Body of pancreas (tissue), 4 donors: ENCODE results near the gene PCK2. TPM values are rescaled to one million over a fixed set of nuclear protein-coding genes. Genes with fewer than 3 reads are reported as not detected.
A peak's percentile ranks its signal among the peaks of the same experiment; 100 is the strongest.

ENCODE experiments used
- ATAC-seq: fragments of 150-250 bp; one replicate; pipeline ENCODE4 v1.9.1; 2016
- DNase-seq, 4 donors: peaks; one replicate each; pipeline ENCODE4 v3.0.0-alpha.2; 2019
- H3K27ac ChIP-seq, 4 donors: fragments of 200-600 bp; sonication (generic); 1 replicate in 3 of 4; 2 replicates in 1 of 4; pipeline versions ENCODE4 v1.5.1 to v1.6.1; 2016 to 2019; ENCODE audit warnings: mild to moderate bottlenecking in 1 of 4, mixed read lengths in 1 of 4, moderate library complexity in 1 of 4
- H3K27me3 ChIP-seq, 2 donors: fragments of 200-600 bp; sonication (generic); one replicate each; pipeline ENCODE4 v1.6.0; 2016; ENCODE audit warnings: mild to moderate bottlenecking in 1 of 2
- H3K36me3 ChIP-seq, 2 donors: fragments of 200-600 bp; sonication (generic); replicated peaks in 1 of 2; 2 replicates each; pipeline ENCODE4 v1.5.1; 2016; ENCODE audit warnings: low read depth in 2 of 2; ENCODE audit not compliant: insufficient read depth in 1 of 2
- H3K4me1 ChIP-seq: fragments of 200-600 bp; sonication (generic); one replicate; pipeline ENCODE4 v1.6.0; 2016
- H3K4me3 ChIP-seq, 2 donors: fragments of 200-600 bp; sonication (generic); 1 replicate in 1 of 2; 2 replicates in 1 of 2; pipeline ENCODE4 v1.5.1; 2016 to 2019
- H3K9me3 ChIP-seq, 3 donors: fragments of 200-600 bp; sonication (generic); 1 replicate in 2 of 3; 2 replicates in 1 of 3; pipeline ENCODE4 v1.5.1; 2016
- POLR2A ChIP-seq, 3 donors: fragments of 450-650 bp; IDR thresholded peaks; one replicate each; pipeline ENCODE4 v1.6.1; 2016; ENCODE audit warnings: antibody characterized with exemption in 3 of 3, mild to moderate bottlenecking in 2 of 3
- WGBS, 2 donors: methylation state at CpG; one replicate each; pipeline ENCODE4 v1.1.5; 2017; 5-methylcytosine and 5-hydroxymethylcytosine counted together
- intact Hi-C: fragments of 100-400 bp; cut with DNase I; formaldehyde crosslinking; loops from one replicate; pipeline ENCODE4 v1.15.1; 2023
- total RNA-seq, 2 donors: library from RNA; depleted of rRNA; stranded (reverse); fragments of >200 nt; gene quantifications; one replicate each; pipeline ENCODE4 v1.1.0, GENCODE V29; 2016
- TF ChIP-seq, protein P1 (sequence below), 7 experiments: fragments of 450-650 bp in 4 of 7; fragments of 200-600 bp in 3 of 7; sonication (generic) in 3 of 7; IDR thresholded peaks; one replicate each; pipeline ENCODE4 v1.5.1; 2016 to 2019; ENCODE audit warnings: antibody characterized with exemption in 7 of 7

PCK2 gene
- total RNA-seq, 2 donors from 2014 or later, result 20.4 to 29.8 TPM

DNA sequence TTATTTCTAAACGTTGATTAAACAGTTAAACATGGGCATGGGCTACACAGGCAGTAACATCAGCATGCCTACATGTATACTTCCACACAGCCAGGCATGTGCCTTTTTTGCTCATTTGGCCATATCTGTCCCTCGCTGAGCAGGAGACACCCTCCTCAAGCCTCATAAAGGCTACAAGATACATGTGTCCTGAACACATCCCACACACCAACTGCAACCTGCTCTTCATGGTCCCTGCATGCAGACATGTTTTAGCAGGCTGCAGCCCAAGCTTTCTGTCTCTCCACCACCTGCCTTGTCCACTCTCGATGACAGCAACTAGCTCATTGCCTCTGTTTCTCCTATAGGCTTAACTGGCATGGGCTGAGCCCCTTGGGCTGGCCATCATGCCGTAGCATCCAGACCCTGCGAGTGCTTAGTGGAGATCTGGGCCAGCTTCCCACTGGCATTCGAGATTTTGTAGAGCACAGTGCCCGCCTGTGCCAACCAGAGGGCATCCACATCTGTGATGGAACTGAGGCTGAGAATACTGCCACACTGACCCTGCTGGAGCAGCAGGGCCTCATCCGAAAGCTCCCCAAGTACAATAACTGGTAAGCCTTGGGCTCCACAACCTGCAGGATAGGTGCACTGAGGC, 2.6 kb downstream of the PCK2 start:
- peaks cover 70% of the 10 kb centered on the region for H3K4me1 ChIP-seq
- ATAC-seq (no peak), DNase-seq (no peak)
- no peaks in the 10 kb centered on the region for H3K36me3 ChIP-seq
- WGBS, 2 donors, result 91 to 93% methylated on average over 3 to 8 of the region's 8 CpGs
- peak overlapping the region in 1 of 4 donors; percentile 14 for H3K27ac ChIP-seq
- H3K27me3 ChIP-seq, result no peaks in the 10 kb centered on the region
- TF ChIP-seq, protein P1, sequence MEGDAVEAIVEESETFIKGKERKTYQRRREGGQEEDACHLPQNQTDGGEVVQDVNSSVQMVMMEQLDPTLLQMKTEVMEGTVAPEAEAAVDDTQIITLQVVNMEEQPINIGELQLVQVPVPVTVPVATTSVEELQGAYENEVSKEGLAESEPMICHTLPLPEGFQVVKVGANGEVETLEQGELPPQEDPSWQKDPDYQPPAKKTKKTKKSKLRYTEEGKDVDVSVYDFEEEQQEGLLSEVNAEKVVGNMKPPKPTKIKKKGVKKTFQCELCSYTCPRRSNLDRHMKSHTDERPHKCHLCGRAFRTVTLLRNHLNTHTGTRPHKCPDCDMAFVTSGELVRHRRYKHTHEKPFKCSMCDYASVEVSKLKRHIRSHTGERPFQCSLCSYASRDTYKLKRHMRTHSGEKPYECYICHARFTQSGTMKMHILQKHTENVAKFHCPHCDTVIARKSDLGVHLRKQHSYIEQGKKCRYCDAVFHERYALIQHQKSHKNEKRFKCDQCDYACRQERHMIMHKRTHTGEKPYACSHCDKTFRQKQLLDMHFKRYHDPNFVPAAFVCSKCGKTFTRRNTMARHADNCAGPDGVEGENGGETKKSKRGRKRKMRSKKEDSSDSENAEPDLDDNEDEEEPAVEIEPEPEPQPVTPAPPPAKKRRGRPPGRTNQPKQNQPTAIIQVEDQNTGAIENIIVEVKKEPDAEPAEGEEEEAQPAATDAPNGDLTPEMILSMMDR (IDR thresholded peaks at IDR 0.05), result no peak
- no peak for TF ChIP-seq POLR2A (IDR thresholded peaks at IDR 0.05)
- H3K4me3 ChIP-seq, result no peak overlapping the region
- no peaks in the 10 kb centered on the region for H3K9me3 ChIP-seq
- intact Hi-C loops, result no loop called here

DNA sequence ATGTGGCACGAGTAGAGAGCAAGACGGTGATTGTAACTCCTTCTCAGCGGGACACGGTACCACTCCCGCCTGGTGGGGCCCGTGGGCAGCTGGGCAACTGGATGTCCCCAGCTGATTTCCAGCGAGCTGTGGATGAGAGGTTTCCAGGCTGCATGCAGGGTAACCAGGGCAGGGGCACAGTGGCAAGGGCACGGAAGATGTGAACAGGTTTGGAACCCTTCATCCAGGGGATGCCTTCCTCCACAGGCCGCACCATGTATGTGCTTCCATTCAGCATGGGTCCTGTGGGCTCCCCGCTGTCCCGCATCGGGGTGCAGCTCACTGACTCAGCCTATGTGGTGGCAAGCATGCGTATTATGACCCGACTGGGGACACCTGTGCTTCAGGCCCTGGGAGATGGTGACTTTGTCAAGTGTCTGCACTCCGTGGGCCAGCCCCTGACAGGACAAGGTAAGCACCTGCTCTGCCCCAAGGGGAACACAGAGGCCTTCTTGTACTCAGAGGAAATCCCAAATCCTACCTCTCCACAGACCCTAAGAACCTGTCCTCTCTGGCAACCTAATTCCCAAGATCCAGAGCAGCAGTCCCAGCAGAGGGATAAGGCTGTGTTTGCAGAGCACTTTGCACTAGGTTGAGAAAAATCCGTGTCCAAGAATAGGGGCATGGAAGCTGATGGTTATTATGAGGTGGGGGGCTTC, 4.3 kb downstream of the PCK2 start:
- intact Hi-C loops, result no loop called here
- Histone ChIP-seq H3K27ac (peak overlapping the region; percentile 56 to 82 (median 71)), H3K4me1 (peaks cover 57% of the 10 kb centered on the region), H3K36me3 (peaks cover 0 to under 1% of the 10 kb centered on the region in 2 donors), H3K4me3 (no peak overlapping the region), H3K27me3 (no peaks in the 10 kb centered on the region), H3K9me3 (no peaks in the 10 kb centered on the region)
- TF ChIP-seq, protein P1 (IDR thresholded peaks at IDR 0.05), result no peak
- no peak for TF ChIP-seq POLR2A (IDR thresholded peaks at IDR 0.05)
- WGBS, 2 donors, result 87 to 88% methylated on average over 11 to 15 of the region's 16 CpGs
- DNase-seq (no peak), ATAC-seq (no peak)

DNA sequence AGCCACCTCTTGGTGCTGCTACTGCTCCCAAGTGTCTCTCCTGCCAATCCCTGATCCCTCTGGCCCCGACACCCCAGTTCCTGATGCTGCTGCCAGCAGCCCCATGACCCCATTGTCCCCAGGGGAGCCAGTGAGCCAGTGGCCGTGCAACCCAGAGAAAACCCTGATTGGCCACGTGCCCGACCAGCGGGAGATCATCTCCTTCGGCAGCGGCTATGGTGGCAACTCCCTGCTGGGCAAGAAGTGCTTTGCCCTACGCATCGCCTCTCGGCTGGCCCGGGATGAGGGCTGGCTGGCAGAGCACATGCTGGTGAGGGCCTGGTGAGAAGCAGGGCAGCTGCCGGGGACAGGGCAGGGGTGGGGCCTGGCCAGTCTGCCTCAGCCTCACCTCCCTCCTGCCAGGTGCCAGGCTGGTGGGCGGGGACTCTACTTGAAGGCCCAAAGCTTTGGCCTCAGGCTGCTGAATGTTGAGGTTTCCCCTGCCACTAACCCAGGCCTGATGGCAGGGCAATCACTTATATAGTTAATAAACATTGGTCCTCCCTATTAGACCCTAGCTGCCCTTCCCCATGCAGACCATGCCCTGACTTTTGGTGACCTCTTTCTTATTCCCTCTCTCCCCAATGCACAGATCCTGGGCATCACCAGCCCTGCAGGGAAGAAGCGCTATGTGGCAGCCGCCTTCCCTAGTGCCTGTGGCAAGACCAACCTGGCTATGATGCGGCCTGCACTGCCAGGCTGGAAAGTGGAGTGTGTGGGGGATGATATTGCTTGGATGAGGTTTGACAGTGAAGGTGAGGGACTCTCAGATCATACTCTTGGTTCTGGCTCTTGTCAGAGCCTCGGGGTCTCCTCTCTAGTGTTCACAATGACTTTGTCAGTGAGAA, 5.1 kb downstream of the PCK2 start:
- peak; percentile 89 for ATAC-seq
- DNase-seq, result peak; percentile 95 to 97 (median 96)
- intact Hi-C loops, result no loop called here
- Histone ChIP-seq H3K36me3 (peaks cover 0 to 5% of the 10 kb centered on the region in 2 donors), H3K4me1 (peaks cover 51% of the 10 kb centered on the region), H3K27ac (peak overlapping the region; percentile 56 to 82 (median 71)), H3K9me3 (no peaks in the 10 kb centered on the region), H3K4me3 (no peak overlapping the region), H3K27me3 (no peaks in the 10 kb centered on the region)
- TF ChIP-seq, protein P1 (IDR thresholded peaks at IDR 0.05), result peak in 4 of 7 experiments; percentile 13 to 27 (median 24)
- TF ChIP-seq POLR2A (IDR thresholded peaks at IDR 0.05), result peak in 2 of 3 donors; percentile 43 to 48
- WGBS, 2 donors, result 37 to 60% methylated on average over 3 to 17 of the region's 17 CpGs

GRCh38 chr14:24100197-24100981, 6.3 kb downstream of the PCK2 start:
- Histone ChIP-seq H3K4me1 (peaks cover 43% of the 10 kb centered on the region), H3K9me3 (no peaks in the 10 kb centered on the region), H3K4me3 (no peak overlapping the region), H3K27ac (peak overlapping the region in 1 of 4 donors; percentile 12), H3K27me3 (no peaks in the 10 kb centered on the region), H3K36me3 (peaks cover 0 to 5% of the 10 kb centered on the region in 2 donors)
- WGBS, 2 donors, result 68 to 80% methylated on average over 4 of the region's 4 CpGs
- no peak for ATAC-seq
- DNase-seq, result no peak
- TF ChIP-seq, protein P1 (IDR thresholded peaks at IDR 0.05), result no peak
- no peak for TF ChIP-seq POLR2A (IDR thresholded peaks at IDR 0.05)
- intact Hi-C loops, result no loop called here
